Cardiac muscle cell (in vitro differentiated cells and primary cell): ENCODE data around the gene CRNKL1. TPM values are rescaled to one million over a fixed set of nuclear protein-coding genes. Genes with fewer than 3 reads are reported as not detected.

Source experiments
- DNase-seq, 2 donors: peaks; one replicate each; pipeline versions ENCODE4 v3.0.0 to v3.0.0-alpha.2; 2010 to 2017; ENCODE audit warnings: low read depth in 1 of 2, low spot score in 1 of 2
- H3K27ac ChIP-seq: fragments of 200-600 bp; sonication (generic); 2 replicates; pipeline ENCODE4 v1.5.1; 2016
- H3K27me3 ChIP-seq: fragments of 200-600 bp; sonication (generic); 2 replicates; pipeline ENCODE4 v1.6.0; 2016; ENCODE audit warnings: control low read depth
- H3K36me3 ChIP-seq: fragments of 200-600 bp; sonication (generic); 2 replicates; pipeline ENCODE4 v1.5.1; 2016; ENCODE audit warnings: control low read depth
- H3K4me1 ChIP-seq: fragments of 200-600 bp; sonication (generic); 2 replicates; pipeline ENCODE4 v1.8.1; 2017; ENCODE audit warnings: low read depth, mild to moderate bottlenecking, mixed run types
- H3K4me3 ChIP-seq: fragments of 200-600 bp; sonication (generic); 2 replicates; pipeline ENCODE4 v1.5.1; 2016; ENCODE audit warnings: mild to moderate bottlenecking
- H3K9me3 ChIP-seq: fragments of 200-600 bp; sonication (generic); 2 replicates; pipeline ENCODE4 v1.5.1; 2017; ENCODE audit warnings: low read depth, mild to moderate bottlenecking, control low read depth
- CTCF ChIP-seq: IDR thresholded peaks from 2 replicates; pipeline ENCODE4 v1.5.1; 2012; ENCODE audit warnings: low read depth, mild to moderate bottlenecking, low read length
- polyA plus RNA-seq: library from polyadenylated mRNA; unstranded; fragments of >200 nt; fragmentation: Nextera tagmentation; extraction: Ambion mirVana; gene quantifications from 2 replicates; pipeline ENCODE4 v1.2.1, GENCODE V29; 2016
- total RNA-seq: library from RNA; depleted of rRNA; stranded (reverse); fragments of >200 nt; gene quantifications from 2 replicates; pipeline ENCODE4 v1.2.3, GENCODE V29; 2016

CRNKL1 gene
- total and polyA plus RNA-seq, 2 experiments from 2014 or later: 16.4 to 24.8 TPM

- H3K27me3 ChIP-seq: peaks cover 4% of the 10 kb centered on the region
- H3K36me3 ChIP-seq: no peaks in the 10 kb centered on the region
- no peaks in the 10 kb centered on the region for H3K9me3 ChIP-seq
- H3K27ac ChIP-seq: no peak overlapping the region
- no peaks in the 10 kb centered on the region for H3K4me1 ChIP-seq
- no peak for TF ChIP-seq CTCF
- DNase-seq: no peak
- no peak overlapping the region for H3K4me3 ChIP-seq
Observed at GRCh38 chr20:20075032-20075431, 22.8 kb upstream of the CRNKL1 start.

DNA sequence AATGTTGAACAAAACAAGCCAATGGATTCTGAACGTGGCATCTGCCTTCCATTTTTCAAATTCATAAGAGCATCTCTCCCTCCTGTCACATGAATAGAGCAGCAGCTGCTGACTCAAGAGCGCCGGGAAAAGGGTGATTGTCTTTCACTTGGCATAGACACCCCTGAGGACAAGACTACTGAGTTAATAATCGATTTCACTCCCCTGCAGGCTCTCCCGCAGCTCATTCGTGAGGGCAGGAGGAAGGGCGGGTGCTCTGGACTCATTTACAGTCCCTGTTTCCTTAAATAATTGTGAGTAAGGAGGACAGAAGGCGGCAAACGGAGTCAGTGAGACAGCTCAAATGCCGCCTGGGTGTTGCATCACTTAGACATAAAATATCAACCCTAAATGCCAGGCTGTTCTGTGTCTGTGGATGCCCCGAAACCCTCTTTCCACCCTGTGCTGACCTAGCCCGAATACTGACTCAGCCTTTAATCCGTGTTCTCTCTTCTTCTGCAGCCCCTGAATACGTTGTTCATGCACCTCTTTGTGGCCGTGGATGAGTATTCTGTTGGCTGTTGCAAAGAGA lies 21.6 kb upstream of the CRNKL1 start:
- TF ChIP-seq CTCF: no peak
- DNase-seq: no peak
- H3K27ac ChIP-seq: no peak overlapping the region
- H3K4me1 ChIP-seq: no peaks in the 10 kb centered on the region
- H3K36me3 ChIP-seq: no peaks in the 10 kb centered on the region
- H3K9me3 ChIP-seq: no peaks in the 10 kb centered on the region
- no peak overlapping the region for H3K4me3 ChIP-seq
- peaks cover 4% of the 10 kb centered on the region for H3K27me3 ChIP-seq

- TF ChIP-seq CTCF: no peak
- Histone ChIP-seq H3K4me3 (no peak overlapping the region), H3K9me3 (no peaks in the 10 kb centered on the region), H3K4me1 (no peaks in the 10 kb centered on the region), H3K36me3 (no peaks in the 10 kb centered on the region), H3K27me3 (peaks cover 4% of the 10 kb centered on the region), H3K27ac (no peak overlapping the region)
- DNase-seq: no peak
Observed at GRCh38 chr20:20070871-20071726, 18.8 kb upstream of the CRNKL1 start.

DNA sequence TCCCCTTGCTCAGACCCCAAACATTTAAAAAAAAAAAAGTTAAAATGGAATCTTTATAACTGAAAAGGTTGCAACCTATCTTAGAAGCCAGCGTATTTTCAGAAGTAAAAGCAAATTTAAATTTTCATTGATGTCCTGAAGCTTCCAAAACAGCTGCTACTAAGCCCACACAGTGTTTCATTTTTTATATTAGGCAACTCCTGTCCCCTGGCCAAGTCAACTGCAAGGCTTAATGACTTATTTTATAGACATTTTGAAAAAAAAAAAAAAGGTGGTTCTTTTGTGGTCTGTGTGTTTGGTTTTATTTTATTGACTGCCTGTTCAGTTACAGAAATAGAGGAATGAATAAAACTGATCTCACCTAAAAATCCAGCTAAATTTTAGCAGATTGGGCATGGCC lies 13.1 kb upstream of the CRNKL1 start:
- no peak for DNase-seq
- Histone ChIP-seq H3K27ac (no peak overlapping the region), H3K36me3 (no peaks in the 10 kb centered on the region), H3K27me3 (peaks cover 3% of the 10 kb centered on the region), H3K9me3 (no peaks in the 10 kb centered on the region), H3K4me1 (no peaks in the 10 kb centered on the region), H3K4me3 (no peak overlapping the region)
- TF ChIP-seq CTCF: no peak

GRCh38 chr20:20063941-20064702 lies 11.9 kb upstream of the CRNKL1 start:
- no peak for DNase-seq
- no peaks in the 10 kb centered on the region for H3K4me1 ChIP-seq
- no peak for TF ChIP-seq CTCF
- no peaks in the 10 kb centered on the region for H3K9me3 ChIP-seq
- H3K27ac ChIP-seq: no peak overlapping the region
- no peak overlapping the region for H3K4me3 ChIP-seq
- peaks cover 3% of the 10 kb centered on the region for H3K27me3 ChIP-seq
- H3K36me3 ChIP-seq: no peaks in the 10 kb centered on the region
